A673 (cell line): ENCODE measurements around the gene TRPM6.

Experiments
- EZH2 ChIP-seq: fragments of 200-600 bp; sonication (generic); IDR thresholded peaks from 2 replicates; pipeline ENCODE4 v1.6.1; 2017; ENCODE audit warnings: borderline replicate concordance, low read depth, mild to moderate bottlenecking, mixed read lengths, antibody characterized with exemption, low read length; ENCODE audit not compliant: poor library complexity, severe bottlenecking
- TF ChIP-seq, protein P1 (sequence below): fragments of 300-800, 200-600 bp; sonication (generic); conservative IDR thresholded peaks from 2 replicates; pipeline ENCODE4 v1.5.1; 2017; ENCODE audit warnings: low read depth, mild to moderate bottlenecking, antibody characterized with exemption, low read length, moderate library complexity, mixed read lengths

DNA sequence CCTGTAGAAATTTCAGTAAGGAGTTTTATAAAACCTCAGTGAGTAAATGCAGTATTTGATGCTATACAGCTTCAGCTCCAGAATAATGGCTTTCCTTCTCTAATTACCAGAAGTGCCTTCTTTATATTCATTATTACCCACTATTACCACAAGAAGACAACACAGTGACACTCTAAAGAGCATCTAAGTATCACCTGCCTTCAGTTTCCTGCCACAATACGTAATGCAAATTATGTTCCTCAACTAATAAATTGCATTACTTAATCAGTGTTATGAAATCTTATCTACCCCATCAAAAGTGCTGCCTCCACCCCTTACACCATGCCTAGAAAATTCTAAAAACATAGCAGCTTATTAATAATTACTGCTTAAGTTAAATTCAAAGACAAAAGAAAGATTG is 91.9 kb downstream of the TRPM6 start:
- TF ChIP-seq, protein P1, sequence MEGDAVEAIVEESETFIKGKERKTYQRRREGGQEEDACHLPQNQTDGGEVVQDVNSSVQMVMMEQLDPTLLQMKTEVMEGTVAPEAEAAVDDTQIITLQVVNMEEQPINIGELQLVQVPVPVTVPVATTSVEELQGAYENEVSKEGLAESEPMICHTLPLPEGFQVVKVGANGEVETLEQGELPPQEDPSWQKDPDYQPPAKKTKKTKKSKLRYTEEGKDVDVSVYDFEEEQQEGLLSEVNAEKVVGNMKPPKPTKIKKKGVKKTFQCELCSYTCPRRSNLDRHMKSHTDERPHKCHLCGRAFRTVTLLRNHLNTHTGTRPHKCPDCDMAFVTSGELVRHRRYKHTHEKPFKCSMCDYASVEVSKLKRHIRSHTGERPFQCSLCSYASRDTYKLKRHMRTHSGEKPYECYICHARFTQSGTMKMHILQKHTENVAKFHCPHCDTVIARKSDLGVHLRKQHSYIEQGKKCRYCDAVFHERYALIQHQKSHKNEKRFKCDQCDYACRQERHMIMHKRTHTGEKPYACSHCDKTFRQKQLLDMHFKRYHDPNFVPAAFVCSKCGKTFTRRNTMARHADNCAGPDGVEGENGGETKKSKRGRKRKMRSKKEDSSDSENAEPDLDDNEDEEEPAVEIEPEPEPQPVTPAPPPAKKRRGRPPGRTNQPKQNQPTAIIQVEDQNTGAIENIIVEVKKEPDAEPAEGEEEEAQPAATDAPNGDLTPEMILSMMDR, result no peak
- no peak for TF ChIP-seq EZH2
